T-helper 17 cell (primary cell): ENCODE measurements around the gene TSFM. TPM values are rescaled to one million over a fixed set of nuclear protein-coding genes. Genes with fewer than 3 reads are reported as not detected.
"Not testable (repeated sequence)": the region's sequence is repeated elsewhere in the genome, so short reads cannot be mapped to it uniquely, and the experiment has no call there.

Experiments
- ATAC-seq: fragments of 150-1000 bp; cut with Tn5 transposase; 2 replicates; pipeline ENCODE4 v1.10.0; 2021; ENCODE audit warnings: mild to moderate bottlenecking, moderate library complexity
- DNase-seq, 3 donors: peaks; one replicate each; pipeline versions ENCODE4 v3.0.0 to v3.0.0-alpha.2; 2020 to 2021
- H3K9me3 ChIP-seq: one replicate; pipeline ENCODE4 v1.7.0; 2013; ENCODE audit warnings: low read length, mild to moderate bottlenecking; ENCODE audit not compliant: control insufficient read depth, poor library complexity, severe bottlenecking
- H3K27ac Mint-ChIP-seq: one replicate; pipeline ENCODE4 v1.8.0; 2022; ENCODE audit warnings: mild to moderate bottlenecking, moderate library complexity, mixed read lengths
- H3K27me3 Mint-ChIP-seq: one replicate; pipeline ENCODE4 v1.8.0; 2022; ENCODE audit warnings: mixed read lengths
- H3K36me3 Mint-ChIP-seq: one replicate; pipeline ENCODE4 v1.8.0; 2022; ENCODE audit warnings: low read depth, mixed read lengths
- H3K4me1 Mint-ChIP-seq: one replicate; pipeline ENCODE4 v1.8.0; 2022; ENCODE audit warnings: mild to moderate bottlenecking, mixed read lengths
- H3K4me3 Mint-ChIP-seq: one replicate; pipeline ENCODE4 v1.8.0; 2022; ENCODE audit warnings: mild to moderate bottlenecking, moderate library complexity, mixed read lengths
- total RNA-seq, 4 donors: library from RNA in 2 of 4; stranded (reverse) in 2 of 4; gene quantifications; one replicate each; pipeline ENCODE4 v1.2.3 and lab custom pipeline; 2022 to 2026

The TSFM gene
- total RNA-seq, 2 donors from 2014 or later = 12.5 to 17.9 TPM

DNA sequence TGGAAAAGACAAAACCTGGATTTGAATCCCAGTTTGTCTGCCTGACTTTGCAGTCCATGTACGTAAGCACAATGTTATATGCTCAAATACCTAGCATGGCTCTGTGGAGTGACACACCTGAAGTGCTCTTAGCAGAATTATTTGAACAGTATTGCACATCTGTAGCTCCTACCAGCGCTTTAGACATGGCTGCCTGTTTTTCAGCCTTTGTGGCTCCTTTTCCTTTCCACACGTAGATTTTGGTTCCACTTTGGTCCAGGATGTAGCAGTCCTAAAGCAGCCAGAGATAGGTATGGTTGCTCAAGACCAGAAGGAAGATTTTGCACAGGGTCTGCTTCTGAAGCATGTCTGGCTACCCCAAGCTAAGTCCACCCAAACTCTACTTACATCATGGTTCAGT, 26.8 kb downstream of the TSFM start:
- ATAC-seq (no peak), DNase-seq (no peak)
- H3K9me3 ChIP-seq = no peaks in the 10 kb centered on the region
- H3K27ac Mint-ChIP-seq = no peak overlapping the region
- no peaks in the 10 kb centered on the region for H3K27me3 Mint-ChIP-seq
- no peak overlapping the region for H3K4me3 Mint-ChIP-seq
- peaks cover 4% of the 10 kb centered on the region for H3K4me1 Mint-ChIP-seq
- peaks cover 2% of the 10 kb centered on the region for H3K36me3 Mint-ChIP-seq

DNA sequence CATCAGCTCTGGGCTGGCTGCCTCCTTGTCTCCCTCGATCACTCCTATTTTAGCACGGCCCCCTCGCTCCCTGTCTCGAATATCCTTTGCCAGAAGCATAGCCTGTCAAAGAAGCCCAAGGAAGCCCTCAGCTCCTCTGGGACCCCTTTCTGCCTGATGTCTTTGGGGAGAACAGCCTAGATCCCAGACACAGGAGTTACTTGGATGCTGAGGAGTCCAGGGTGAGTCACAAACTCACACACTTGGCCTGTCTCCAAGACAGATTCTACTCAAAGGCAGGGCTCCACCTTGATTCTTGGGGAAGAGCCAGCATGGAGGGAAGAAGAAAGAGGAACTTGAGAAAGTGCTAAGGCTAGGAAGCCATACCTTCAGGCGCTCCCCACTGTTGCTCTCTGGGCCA, 27.9 kb downstream of the TSFM start:
- ATAC-seq = no peak
- H3K4me1 Mint-ChIP-seq = peaks cover 4% of the 10 kb centered on the region
- no peak overlapping the region for H3K4me3 Mint-ChIP-seq
- DNase-seq = no peak
- H3K27ac Mint-ChIP-seq = no peak overlapping the region
- H3K36me3 Mint-ChIP-seq = peaks cover 2% of the 10 kb centered on the region
- H3K27me3 Mint-ChIP-seq = no peaks in the 10 kb centered on the region
- no peaks in the 10 kb centered on the region for H3K9me3 ChIP-seq

DNA sequence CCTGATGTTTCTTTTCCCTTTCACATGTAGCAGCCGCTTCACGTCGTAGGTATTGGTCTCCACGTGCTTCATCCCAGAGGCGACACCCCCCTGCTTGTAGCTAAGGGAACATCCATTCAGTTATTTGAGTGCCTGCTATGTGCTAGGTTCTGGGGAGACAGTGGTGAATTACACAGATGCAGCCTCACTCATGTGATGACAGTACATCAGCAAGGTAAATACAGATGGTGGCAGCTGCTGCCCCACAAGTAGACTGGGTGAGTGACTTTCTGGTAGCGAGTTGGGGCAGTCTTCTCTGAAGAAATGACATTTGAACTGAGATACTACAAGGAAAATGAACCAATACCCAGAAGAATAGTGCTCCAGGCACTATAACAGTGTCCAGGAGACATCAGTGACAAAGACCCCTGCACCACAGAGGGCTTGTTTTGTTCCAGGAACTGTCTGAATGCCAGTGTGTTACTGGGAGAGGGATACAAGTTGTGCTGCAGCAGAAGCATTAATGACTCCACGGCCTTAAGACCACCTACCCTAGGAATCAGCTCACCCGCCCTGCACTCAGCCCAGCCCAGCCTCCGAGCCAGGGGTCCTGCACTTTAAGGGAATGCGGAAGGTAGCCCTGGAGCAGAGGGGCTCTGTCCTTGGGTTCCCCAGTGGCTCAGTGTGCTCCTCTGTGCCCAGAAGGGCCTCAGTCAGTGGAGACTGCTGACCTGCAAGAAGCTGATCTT, 28.6 kb downstream of the TSFM start:
- H3K4me3 Mint-ChIP-seq = no peak overlapping the region

DNA sequence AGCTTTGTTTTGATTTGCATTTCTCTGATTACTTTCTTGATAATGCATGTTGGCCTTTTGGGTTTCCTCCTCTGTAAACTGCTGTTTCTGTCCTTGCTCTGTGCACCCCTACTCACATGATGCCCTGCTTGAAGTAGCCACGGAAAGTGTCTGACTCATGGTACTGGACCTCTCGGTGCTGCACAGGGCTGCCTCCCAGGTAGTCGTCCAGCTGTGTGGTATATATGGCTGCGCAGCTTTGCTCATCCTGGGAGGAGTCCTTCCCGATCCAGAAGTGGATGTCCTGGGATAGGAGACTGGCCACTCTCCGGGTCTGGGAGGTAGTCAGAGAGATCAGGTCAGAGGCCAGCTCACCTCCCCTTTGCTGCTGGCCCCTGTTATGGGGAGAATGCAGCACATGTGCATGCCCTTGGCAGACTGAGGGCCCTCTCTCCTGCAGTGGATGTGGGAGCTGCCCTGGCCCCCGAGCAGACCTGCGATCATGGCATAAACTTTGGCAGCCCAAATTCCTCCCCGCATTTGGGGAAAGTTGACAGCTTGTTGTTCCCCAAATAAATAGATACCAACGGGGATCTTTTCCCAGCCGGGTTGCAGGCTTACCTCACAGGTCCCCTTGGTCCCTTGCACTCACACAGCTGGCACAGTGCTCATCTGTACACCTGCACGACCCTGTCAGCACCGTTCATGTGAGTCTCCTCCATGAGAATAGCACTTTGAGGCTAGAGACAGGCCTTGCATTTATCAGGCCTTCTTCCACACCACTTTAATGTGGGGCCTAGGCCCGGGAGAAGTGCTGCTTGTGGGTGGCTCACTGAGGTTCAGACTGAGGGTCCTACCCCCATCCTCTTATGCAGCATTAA, 30.8 kb downstream of the TSFM start:
- DNase-seq (no peak), ATAC-seq (no peak)
- peaks cover 2% of the 10 kb centered on the region for H3K36me3 Mint-ChIP-seq
- no peak overlapping the region for H3K27ac Mint-ChIP-seq
- no peaks in the 10 kb centered on the region for H3K9me3 ChIP-seq
- no peaks in the 10 kb centered on the region for H3K27me3 Mint-ChIP-seq
- H3K4me1 Mint-ChIP-seq = peaks cover 4% of the 10 kb centered on the region
- no peak overlapping the region for H3K4me3 Mint-ChIP-seq

More for the DNA sequence above, 28.6 kb downstream of the TSFM start:
- Mint-ChIP-seq H3K27me3 (no peaks in the 10 kb centered on the region), H3K36me3 (peaks cover 2% of the 10 kb centered on the region), H3K27ac (no peak overlapping the region), H3K4me1 (peaks cover 4% of the 10 kb centered on the region)
- no peaks in the 10 kb centered on the region for H3K9me3 ChIP-seq
- DNase-seq = no peak
- no peak for ATAC-seq

DNA sequence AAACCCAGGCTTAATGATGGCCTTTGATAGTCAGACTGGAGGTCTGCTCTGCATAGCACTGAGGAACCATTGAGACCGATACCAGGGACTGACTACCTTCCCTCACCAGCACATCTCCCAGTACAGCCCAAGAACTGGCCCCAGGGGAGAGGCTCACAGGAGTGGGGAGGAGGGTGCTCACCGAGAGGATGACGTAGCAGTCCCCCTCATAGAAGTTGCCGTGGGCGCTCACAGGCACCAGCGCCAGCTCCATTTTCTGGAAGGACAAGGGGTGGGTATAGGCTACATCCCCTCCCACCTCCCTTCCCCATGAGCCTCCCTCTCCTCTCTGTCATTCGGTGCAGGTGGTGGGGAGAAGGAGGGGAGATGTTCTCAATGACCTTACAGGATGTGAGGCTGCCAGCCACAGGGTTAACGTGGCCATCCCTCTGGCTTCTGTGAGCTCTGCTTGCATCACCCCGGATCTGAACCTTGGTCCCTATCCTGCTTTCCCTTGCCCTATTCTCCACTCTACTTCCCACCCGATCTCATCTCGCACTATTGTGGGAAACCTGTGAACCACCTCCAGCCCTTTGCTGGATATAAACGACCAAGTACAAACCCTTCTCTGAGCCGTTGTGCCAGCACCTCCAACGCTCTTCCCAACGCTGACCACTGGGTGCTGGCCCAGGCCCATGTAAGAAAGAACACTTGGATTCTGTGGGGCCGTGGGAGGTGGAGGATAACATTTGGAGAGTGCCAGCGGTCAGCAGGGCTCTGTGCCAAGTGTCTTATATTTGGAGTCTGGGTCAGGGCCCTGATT, 31.6 kb downstream of the TSFM start:
- Mint-ChIP-seq H3K36me3 (peaks cover 2% of the 10 kb centered on the region), H3K4me1 (peaks cover 11% of the 10 kb centered on the region), H3K27me3 (no peaks in the 10 kb centered on the region), H3K27ac (peak overlapping the region; percentile 37), H3K4me3 (no peak overlapping the region)
- no peaks in the 10 kb centered on the region for H3K9me3 ChIP-seq
- no peak for DNase-seq
- no peak for ATAC-seq

DNA sequence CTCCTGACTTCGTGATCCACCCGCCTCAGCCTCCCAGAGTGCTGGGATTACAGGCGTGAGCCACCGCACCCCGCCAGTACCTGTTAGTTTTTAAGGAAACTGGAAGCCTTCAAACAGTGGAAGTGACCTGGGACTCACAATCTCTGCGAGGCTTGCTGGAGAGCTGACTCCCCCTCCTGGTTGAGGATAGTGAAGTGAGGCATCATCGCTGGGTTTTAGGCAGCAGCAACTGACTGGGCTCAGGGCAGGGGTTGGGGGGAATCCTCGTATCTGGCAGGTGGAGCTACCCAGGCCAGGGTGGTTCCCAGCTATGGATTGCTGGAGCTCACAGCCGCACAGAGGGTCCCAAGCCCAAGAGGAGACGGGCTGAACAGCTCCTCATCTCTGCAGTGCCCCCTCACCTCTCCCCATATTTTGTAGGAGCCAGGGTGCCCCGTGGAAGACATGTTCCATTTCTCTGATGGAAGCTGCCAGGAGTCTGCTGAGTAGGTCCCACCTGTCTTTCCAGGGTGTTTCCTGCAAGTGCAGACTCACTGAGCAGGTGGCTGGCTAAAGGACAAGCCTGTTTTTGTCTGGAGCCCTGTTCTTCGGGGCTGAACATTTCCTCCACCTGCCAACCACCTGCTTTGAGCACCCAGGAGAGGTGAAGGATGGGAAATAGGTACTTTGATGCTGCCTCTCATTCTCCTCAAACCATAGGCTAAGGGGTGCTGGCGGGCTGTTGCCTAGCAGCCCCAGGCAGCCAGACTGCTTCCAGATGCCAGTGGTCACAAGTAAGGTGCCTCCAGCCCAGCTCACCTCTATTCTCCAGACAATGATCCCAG, 32.8 kb downstream of the TSFM start:
- no peak for DNase-seq
- no peak overlapping the region for H3K4me3 Mint-ChIP-seq
- peaks cover 2% of the 10 kb centered on the region for H3K36me3 Mint-ChIP-seq
- peaks cover 12% of the 10 kb centered on the region for H3K4me1 Mint-ChIP-seq
- no peak overlapping the region for H3K27ac Mint-ChIP-seq
- H3K27me3 Mint-ChIP-seq = no peaks in the 10 kb centered on the region
- no peaks in the 10 kb centered on the region for H3K9me3 ChIP-seq
- ATAC-seq = no peak

DNA sequence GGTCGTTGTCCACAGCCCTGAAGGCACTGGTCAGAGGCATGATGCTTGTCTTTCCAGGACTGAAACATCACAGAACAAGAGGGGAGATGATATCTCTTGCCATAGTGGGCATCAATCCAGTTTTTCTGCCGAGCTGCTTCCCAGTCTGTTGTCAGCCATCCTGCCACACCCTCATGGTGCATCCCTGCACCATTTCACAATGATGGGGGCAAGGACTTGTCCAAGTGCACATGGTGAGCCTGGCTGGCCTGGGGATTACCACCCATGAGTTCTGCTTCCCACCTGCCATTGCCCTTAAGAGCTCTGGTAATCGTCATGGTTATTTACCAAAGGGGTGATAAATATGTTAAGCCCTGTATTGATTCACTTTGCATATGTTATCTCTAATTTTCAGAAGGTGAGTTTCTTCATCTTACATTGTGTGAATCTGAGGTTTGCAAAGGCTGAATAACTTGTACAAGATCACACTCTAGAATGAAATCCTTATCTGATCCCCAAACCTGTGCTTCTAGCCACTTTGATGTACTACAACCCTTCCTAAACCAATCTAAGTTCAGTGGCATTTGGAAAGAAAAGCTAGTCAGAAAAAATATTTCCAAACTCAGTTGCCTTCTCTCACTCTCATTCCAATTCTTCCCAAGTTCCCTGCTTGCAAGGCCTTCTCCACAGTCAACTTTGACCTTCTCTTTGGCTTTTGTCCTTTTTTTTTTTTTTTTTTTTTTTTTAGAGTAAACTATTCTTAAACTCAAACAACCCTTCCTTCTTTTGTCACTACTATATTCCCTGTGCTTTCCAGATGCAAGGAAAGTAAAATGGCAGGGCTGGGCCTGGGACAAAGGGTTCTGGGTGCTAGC, 33.6 kb downstream of the TSFM start:
- Mint-ChIP-seq H3K4me1 (peaks cover 13% of the 10 kb centered on the region), H3K27ac (no peak overlapping the region), H3K36me3 (peaks cover 2% of the 10 kb centered on the region), H3K27me3 (no peaks in the 10 kb centered on the region), H3K4me3 (no peak overlapping the region)
- ATAC-seq (no peak), DNase-seq (no peak)
- H3K9me3 ChIP-seq = no peaks in the 10 kb centered on the region

DNA sequence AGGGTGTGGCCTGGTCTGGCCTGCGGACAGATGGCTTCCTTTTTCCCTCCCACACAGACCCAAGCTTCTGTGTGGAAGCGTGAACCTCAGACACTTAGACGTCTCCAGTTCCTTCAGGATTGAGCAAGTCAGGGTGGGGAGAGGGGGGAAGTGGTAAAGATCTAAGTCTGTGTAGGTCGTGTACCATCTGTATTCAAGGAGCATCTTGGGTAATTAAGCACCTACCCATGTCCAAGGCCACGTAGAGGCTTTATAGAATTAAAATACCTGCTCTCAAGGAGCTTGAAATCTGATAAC, 34.2 kb downstream of the TSFM start:
- H3K9me3 ChIP-seq = no peaks in the 10 kb centered on the region
- H3K27me3 Mint-ChIP-seq = no peaks in the 10 kb centered on the region
- no peak overlapping the region for H3K27ac Mint-ChIP-seq
- H3K4me3 Mint-ChIP-seq = no peak overlapping the region
- H3K4me1 Mint-ChIP-seq = peaks cover 13% of the 10 kb centered on the region
- peaks cover under 1% of the 10 kb centered on the region for H3K36me3 Mint-ChIP-seq
- no peak for ATAC-seq
- DNase-seq = no peak

DNA sequence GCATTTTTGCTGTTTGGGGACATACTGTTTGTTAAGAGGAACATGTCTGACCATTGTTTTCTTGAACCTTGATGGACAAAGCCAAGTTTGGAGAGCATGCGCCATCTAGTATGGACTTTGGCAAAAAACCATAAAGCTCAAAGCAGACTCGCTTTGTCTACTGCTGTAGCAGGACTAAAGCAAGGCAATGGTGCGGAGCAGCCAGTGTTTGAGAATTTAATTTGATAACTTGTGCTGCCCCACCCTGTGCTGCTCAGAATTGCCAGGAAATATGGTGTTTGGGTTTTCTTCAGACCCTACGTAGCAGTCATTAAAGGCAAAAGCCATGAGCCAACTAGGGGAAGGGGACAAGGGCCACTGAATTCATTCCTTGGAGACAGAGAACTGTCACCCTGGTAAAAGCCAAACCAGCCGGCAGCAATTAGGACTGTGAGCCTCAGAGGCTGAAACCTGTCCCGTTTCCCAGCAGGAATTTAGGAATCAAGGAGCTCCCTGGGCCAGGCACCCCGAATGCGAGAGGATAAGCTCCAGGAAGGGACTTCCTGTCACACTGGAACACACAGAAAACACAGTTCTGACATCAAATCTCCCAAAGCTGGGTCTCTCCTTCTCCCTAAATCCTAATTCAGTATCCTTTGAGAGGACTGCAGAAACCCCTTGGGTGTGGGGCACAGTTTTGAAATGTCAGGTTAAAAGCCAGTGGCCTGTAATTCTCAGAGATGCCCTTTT, 34.8 kb downstream of the TSFM start:
- Mint-ChIP-seq H3K27ac (no peak overlapping the region), H3K27me3 (no peaks in the 10 kb centered on the region), H3K4me1 (peaks cover 13% of the 10 kb centered on the region), H3K36me3 (no peaks in the 10 kb centered on the region), H3K4me3 (no peak overlapping the region)
- ATAC-seq = no peak
- no peaks in the 10 kb centered on the region for H3K9me3 ChIP-seq
- no peak for DNase-seq

DNA sequence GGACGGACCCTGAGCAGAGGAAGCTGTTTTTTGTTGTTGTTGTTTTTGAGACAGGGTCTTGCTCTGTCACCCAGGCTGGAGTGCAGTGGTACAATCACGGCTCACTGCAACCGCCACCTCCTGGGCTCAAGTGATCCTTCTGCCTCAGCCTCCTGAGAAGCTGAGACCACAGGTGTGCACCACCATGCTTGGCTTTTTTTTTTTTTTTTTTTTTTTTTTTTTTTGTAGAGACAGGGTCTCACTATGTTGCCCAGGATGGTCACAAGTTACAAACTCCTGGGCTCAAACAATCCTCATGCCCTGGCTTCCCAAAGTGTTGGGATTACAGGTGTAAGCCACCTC, 35.4 kb downstream of the TSFM start:
- H3K9me3 ChIP-seq, DNase-seq, H3K27me3 Mint-ChIP-seq, ATAC-seq, H3K4me3 Mint-ChIP-seq, H3K36me3 Mint-ChIP-seq: not testable (repeated sequence)
- Mint-ChIP-seq H3K4me1 (peaks cover 11% of the 10 kb centered on the region), H3K27ac (peak overlapping the region; percentile 75)

DNA sequence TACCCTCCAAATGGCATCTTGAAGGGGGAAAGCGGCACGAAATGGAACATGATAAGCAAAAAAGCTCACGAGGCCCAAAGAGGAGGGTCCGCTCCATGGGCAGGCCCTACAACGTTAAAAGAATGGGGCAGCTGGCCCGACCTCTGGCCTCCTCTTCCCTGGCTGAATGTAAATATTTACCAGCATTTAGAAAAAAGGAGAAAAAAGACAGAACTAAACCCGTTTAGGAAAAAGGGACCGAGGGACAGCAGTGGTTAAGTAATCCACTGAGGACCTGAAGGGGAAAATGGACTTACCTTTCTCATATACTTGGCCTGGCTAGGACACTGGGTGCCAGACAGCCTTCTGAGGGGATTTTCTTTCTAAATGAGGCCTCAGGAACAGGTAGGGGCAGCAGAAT, 37.5 kb downstream of the TSFM start:
- DNase-seq, H3K9me3 ChIP-seq, H3K36me3 Mint-ChIP-seq, H3K4me3 Mint-ChIP-seq, ATAC-seq, H3K27me3 Mint-ChIP-seq: not testable (repeated sequence)
- Mint-ChIP-seq H3K27ac (peak overlapping the region; percentile 8), H3K4me1 (peaks cover 13% of the 10 kb centered on the region)

DNA sequence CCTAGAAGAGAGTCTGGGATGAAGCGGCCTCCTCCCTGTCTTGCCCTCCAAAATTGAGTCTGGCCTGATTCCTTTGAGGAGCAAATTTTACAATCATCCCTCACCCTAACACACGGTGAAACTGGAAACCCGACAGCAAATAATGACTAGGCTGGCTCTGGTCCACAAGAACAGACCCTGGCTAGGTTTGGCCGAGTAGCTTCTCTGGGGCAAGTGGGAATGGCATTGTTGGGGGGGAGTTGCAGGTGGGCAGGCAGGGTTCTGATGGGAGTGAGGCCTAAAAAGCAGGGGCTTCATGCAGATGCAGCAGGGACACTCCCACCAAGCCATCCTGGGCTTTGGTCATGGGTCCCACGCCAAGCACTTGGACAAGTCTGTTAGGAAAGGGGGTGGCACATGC, 38.4 kb downstream of the TSFM start:
- not testable (repeated sequence) for H3K36me3 Mint-ChIP-seq, H3K27me3 Mint-ChIP-seq, DNase-seq, H3K9me3 ChIP-seq, ATAC-seq, H3K4me3 Mint-ChIP-seq
- H3K4me1 Mint-ChIP-seq = peaks cover 13% of the 10 kb centered on the region
- peak overlapping the region; percentile 78 for H3K27ac Mint-ChIP-seq
